PC-3 (cell line): Measurements from ENCODE around the gene PIGU. TPM values are rescaled to one million over a fixed set of nuclear protein-coding genes. Genes with fewer than 3 reads are reported as not detected.

ENCODE experiments used
- ATAC-seq: fragments of 200-7000 bp; cut with Tn5 transposase; 2 replicates; pipeline ENCODE4 v1.9.1; 2020; ENCODE audit warnings: mild to moderate bottlenecking, moderate library complexity
- BruUV-seq: library from RNA; stranded (reverse); fragments of 400-500 nt; replicated peaks from 2 replicates; lab custom pipeline; 2021; lab: Mats Ljungman, UMichigan
- CTCF ChIA-PET: fragments of 300-600 bp; sonication (Branson Sonifier 250); formaldehyde crosslinking; loops from one replicate; lab custom pipeline; 2022; ENCODE audit warnings: antibody characterized with exemption; lab: Charles Lee
- POLR2A ChIA-PET: fragments of 300-600 bp; sonication (Branson Sonifier 250); formaldehyde crosslinking; loops from one replicate; lab custom pipeline; 2022; ENCODE audit warnings: antibody characterized with exemption; ENCODE audit not compliant: unreplicated experiment; lab: Charles Lee
- DNase-seq: peaks from one replicate; pipeline ENCODE4 v3.0.0-alpha.2; 2015
- H2AFZ ChIP-seq: fragments of 300-600 bp; sonication (generic); 2 replicates; pipeline ENCODE4 v1.6.0; 2016; ENCODE audit warnings: antibody characterized with exemption, low read length
- H3F3A ChIP-seq: fragments of 300-600 bp; sonication (generic); one replicate; pipeline ENCODE4 v1.6.0; 2017; ENCODE audit warnings: antibody characterized with exemption, low read length, control low read depth, mild to moderate bottlenecking; ENCODE audit not compliant: unreplicated experiment
- H3K27ac ChIP-seq: fragments of 300-600 bp; sonication (generic); 2 replicates; pipeline ENCODE4 v1.5.1; 2016; ENCODE audit warnings: mild to moderate bottlenecking, low read length
- H3K27me3 ChIP-seq: fragments of 300-600 bp; sonication (generic); 2 replicates; pipeline ENCODE4 v1.6.1; 2016; ENCODE audit warnings: low read length, mixed read lengths
- H3K36me3 ChIP-seq: fragments of 300-600 bp; sonication (generic); 2 replicates; pipeline ENCODE4 v1.6.1; 2016; ENCODE audit warnings: low read depth, mixed run types, low read length, mixed read lengths
- H3K4me1 ChIP-seq: fragments of 300-600 bp; sonication (generic); 2 replicates; pipeline ENCODE4 v1.5.1; 2016; ENCODE audit warnings: low read length; ENCODE audit not compliant: insufficient read depth
- H3K4me2 ChIP-seq: fragments of 300-600 bp; sonication (generic); 2 replicates; pipeline ENCODE4 v1.6.0; 2016; ENCODE audit warnings: low read length
- H3K4me3 ChIP-seq: fragments of 300-600 bp; sonication (generic); 2 replicates; pipeline ENCODE4 v1.5.1; 2016; ENCODE audit warnings: mild to moderate bottlenecking, low read length, mixed read lengths
- H3K79me2 ChIP-seq: fragments of 300-600 bp; sonication (generic); 2 replicates; pipeline ENCODE4 v1.6.1; 2017; ENCODE audit warnings: low read length, mixed read lengths
- H3K9ac ChIP-seq: fragments of 300-600 bp; sonication (generic); 2 replicates; pipeline ENCODE4 v1.6.0; 2016; ENCODE audit warnings: mild to moderate bottlenecking, low read length
- H3K9me2 ChIP-seq: fragments of 300-600 bp; sonication (generic); replicated peaks from 2 replicates; pipeline ENCODE4 v1.6.1; 2016; ENCODE audit warnings: mixed run types, low read length, mixed read lengths
- H3K9me3 ChIP-seq: fragments of 300-600 bp; sonication (generic); 2 replicates; pipeline ENCODE4 v1.6.1; 2016; ENCODE audit warnings: low read length, mixed read lengths
- H4K20me1 ChIP-seq: fragments of 300-600 bp; sonication (generic); 2 replicates; pipeline ENCODE4 v1.6.1; 2016; ENCODE audit warnings: low read length, mixed read lengths
- EZH2 ChIP-seq: fragments of 300-600 bp; sonication (generic); IDR thresholded peaks from one replicate; pipeline ENCODE4 v1.6.1; 2017; ENCODE audit warnings: antibody characterized with exemption, mild to moderate bottlenecking, low read length; ENCODE audit not compliant: unreplicated experiment
- EZH2phosphoT487 ChIP-seq: fragments of 300-600 bp; sonication (generic); IDR thresholded peaks from 2 replicates; pipeline ENCODE4 v1.6.1; 2018; ENCODE audit warnings: mild to moderate bottlenecking, antibody characterized with exemption, low read length, borderline replicate concordance
- intact Hi-C: fragments of 100-400 bp; cut with micrococcal nuclease; formaldehyde crosslinking; loops from 2 replicates; pipeline ENCODE4 v1.9.0; 2023
- total RNA-seq: library from RNA; depleted of rRNA; stranded (reverse); fragments of >200 nt; gene quantifications from 2 replicates; pipeline ENCODE4 v1.2.3, GENCODE V29; 2014
- TF ChIP-seq, protein P1 (sequence below): fragments of 300-600 bp; sonication (generic); conservative IDR thresholded peaks from 2 replicates; pipeline ENCODE4 v1.5.1; 2017; ENCODE audit warnings: antibody characterized with exemption, low read depth, mild to moderate bottlenecking, low read length

Gene PIGU
- total RNA-seq, 1 experiment from 2014 or later = 24.5 TPM

DNA sequence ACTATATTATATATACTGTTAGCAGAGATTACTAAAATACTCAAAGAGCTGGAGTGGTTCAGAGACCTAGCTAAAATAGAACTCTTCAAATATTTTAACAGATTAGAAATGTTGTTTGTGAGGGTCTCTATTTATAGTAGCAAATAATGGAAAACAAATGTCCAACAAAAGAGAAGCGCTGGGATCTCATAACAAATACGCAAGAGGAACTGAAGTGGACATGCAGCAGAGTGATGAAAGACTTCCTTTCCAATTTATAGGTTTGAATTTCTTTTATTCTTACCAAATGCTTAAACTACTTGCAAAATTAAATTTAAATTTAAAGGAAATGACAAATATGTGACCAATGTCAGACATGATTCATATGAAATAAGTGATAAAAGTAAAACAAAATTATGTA lies 49.9 kb downstream of the PIGU start:
- H3K36me3 ChIP-seq = peaks cover 9% of the 10 kb centered on the region; the same call in 1 of the 2 replicates
- no peaks in the 10 kb centered on the region for H3K9me2 ChIP-seq
- peaks cover 23% of the 10 kb centered on the region for H3K4me1 ChIP-seq
- peaks cover 3% of the 10 kb centered on the region for H3F3A ChIP-seq
- ChIA-PET CTCF (no interaction called here), POLR2A (no interaction called here)
- no TSS peak for BruUV-seq
- DNase-seq = no peak
- no peaks in the 10 kb centered on the region for H3K27me3 ChIP-seq
- H3K4me2 ChIP-seq = peak overlapping the region; percentile 64
- H3K27ac ChIP-seq = peak overlapping the region; percentile 34
- peak overlapping the region; percentile 31; the same call in 1 of the 2 replicates for H3K4me3 ChIP-seq
- no peaks in the 10 kb centered on the region for H4K20me1 ChIP-seq
- H3K9me3 ChIP-seq = no peaks in the 10 kb centered on the region
- H3K9ac ChIP-seq = no peak overlapping the region
- ATAC-seq = peak; percentile 30
- intact Hi-C loops = loop anchor here (2.0 to 5.0 kb wide), 2 partner anchors 50 to 65 kb away; partner anchors contain the start of gene PIGU
- 0 out of 2 replicates have a peak overlapping the region, but pooled peaks have one; percentile 45 for H2AFZ ChIP-seq
- TF ChIP-seq, protein P1, sequence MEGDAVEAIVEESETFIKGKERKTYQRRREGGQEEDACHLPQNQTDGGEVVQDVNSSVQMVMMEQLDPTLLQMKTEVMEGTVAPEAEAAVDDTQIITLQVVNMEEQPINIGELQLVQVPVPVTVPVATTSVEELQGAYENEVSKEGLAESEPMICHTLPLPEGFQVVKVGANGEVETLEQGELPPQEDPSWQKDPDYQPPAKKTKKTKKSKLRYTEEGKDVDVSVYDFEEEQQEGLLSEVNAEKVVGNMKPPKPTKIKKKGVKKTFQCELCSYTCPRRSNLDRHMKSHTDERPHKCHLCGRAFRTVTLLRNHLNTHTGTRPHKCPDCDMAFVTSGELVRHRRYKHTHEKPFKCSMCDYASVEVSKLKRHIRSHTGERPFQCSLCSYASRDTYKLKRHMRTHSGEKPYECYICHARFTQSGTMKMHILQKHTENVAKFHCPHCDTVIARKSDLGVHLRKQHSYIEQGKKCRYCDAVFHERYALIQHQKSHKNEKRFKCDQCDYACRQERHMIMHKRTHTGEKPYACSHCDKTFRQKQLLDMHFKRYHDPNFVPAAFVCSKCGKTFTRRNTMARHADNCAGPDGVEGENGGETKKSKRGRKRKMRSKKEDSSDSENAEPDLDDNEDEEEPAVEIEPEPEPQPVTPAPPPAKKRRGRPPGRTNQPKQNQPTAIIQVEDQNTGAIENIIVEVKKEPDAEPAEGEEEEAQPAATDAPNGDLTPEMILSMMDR = no peak
- TF ChIP-seq EZH2phosphoT487 (no peak), EZH2 (no peak)
- no peaks in the 10 kb centered on the region for H3K79me2 ChIP-seq

DNA sequence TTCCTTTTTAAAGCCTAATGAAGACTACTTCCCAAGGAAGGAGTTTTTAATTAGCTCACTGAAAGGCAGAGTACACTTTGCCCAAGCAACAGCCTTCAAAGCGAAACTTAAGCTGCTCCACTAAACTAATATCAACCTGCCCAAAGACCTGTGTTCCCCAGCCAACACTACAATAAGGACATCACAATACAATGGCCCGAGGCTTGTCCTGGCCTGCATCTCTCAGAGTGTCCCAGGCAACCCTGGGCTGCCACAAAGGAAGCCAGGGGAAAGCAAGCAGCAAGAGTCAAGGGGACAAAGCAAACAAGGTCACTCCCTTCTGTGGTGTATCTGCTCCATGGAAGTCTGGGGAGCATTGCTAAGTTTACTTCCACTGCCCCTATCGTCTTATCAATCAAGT lies 52.3 kb downstream of the PIGU start:
- ChIA-PET CTCF (no interaction called here), POLR2A (interaction anchor here (0.6 kb wide), 1 partner anchor 45 kb away, joined by 5 read pairs; no protein-coding TSS in a partner anchor)
- TF ChIP-seq, protein P1 = no peak
- TF ChIP-seq EZH2 (no peak), EZH2phosphoT487 (no peak)
- DNase-seq (no peak), ATAC-seq (no peak)
- Histone ChIP-seq H3K27ac (no peak overlapping the region), H3K9ac (no peak overlapping the region), H2AFZ (no peak overlapping the region), H3K4me3 (no peak overlapping the region), H3F3A (peaks cover 10% of the 10 kb centered on the region), H3K36me3 (peaks cover 9% of the 10 kb centered on the region; the same call in 1 of the 2 replicates), H3K9me2 (no peaks in the 10 kb centered on the region), H3K9me3 (no peaks in the 10 kb centered on the region), H3K4me1 (peaks cover 37% of the 10 kb centered on the region), H3K79me2 (no peaks in the 10 kb centered on the region), H3K27me3 (no peaks in the 10 kb centered on the region), H4K20me1 (no peaks in the 10 kb centered on the region), H3K4me2 (no peak overlapping the region)
- intact Hi-C loops = loop anchor here (5.0 kb wide), 1 partner anchor 68 kb away; no protein-coding TSS in a partner anchor
- no TSS peak for BruUV-seq

DNA sequence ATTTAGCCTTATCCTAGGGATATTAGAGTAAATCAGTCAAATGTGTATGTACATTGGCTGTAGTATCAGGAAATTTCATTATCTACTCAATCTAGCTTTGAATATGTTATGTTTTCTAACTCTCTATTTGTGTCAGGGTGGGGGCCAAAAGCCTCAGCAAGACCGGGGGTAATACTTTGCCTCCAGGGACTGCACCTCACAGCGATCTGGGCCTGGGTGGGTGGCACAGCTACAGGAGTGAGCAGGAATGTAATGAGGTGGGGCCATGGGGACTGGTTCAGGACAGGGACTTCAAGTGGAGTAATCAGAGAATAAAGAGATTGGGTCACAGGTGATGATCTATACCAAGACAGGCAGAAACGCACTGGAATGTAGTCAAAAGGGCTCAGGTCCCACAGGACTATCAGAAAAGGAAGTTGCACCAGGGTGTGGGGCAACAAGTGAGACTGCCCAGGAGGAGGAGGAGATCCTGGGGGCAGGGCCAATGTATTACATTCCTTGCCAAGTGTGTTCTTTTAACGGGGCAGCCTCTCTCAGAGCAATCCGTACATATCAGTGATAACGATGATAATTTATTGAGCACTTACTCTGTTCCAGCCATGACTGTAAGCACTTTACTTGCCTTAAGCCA lies 54.0 kb downstream of the PIGU start:
- DNase-seq = no peak
- Histone ChIP-seq H3K4me1 (peaks cover 33% of the 10 kb centered on the region), H3F3A (peaks cover 10% of the 10 kb centered on the region), H3K9me2 (no peaks in the 10 kb centered on the region), H2AFZ (no peak overlapping the region), H3K36me3 (peaks cover 9% of the 10 kb centered on the region; the same call in 1 of the 2 replicates), H3K79me2 (no peaks in the 10 kb centered on the region), H4K20me1 (no peaks in the 10 kb centered on the region), H3K9me3 (no peaks in the 10 kb centered on the region), H3K4me2 (no peak overlapping the region), H3K27ac (no peak overlapping the region), H3K9ac (no peak overlapping the region), H3K4me3 (no peak overlapping the region), H3K27me3 (no peaks in the 10 kb centered on the region)
- no peak for TF ChIP-seq EZH2phosphoT487
- TF ChIP-seq, protein P1 = no peak
- TF ChIP-seq EZH2 = no peak
- BruUV-seq = no TSS peak
- no peak for ATAC-seq
- CTCF ChIA-PET = no interaction called here
- POLR2A ChIA-PET = no interaction called here
- intact Hi-C loops = no loop called here
